Gastrocnemius medialis (tissue), 4 donors: ENCODE data around the gene LIN52.

Source experiments
- POLR2A ChIP-seq, 2 donors: fragments of 450-650 bp; IDR thresholded peaks; one replicate each; pipeline ENCODE4 v1.6.1; 2017; ENCODE audit warnings: antibody characterized with exemption in 2 of 2, mild to moderate bottlenecking in 2 of 2, moderate library complexity in 2 of 2
- TF ChIP-seq, protein P1 (sequence below), 5 experiments: fragments of 450-650 bp in 3 of 5; fragments of 200-600 bp in 2 of 5; sonication (generic) in 2 of 5; IDR thresholded peaks in 4 of 5; conservative IDR thresholded peaks in 1 of 5; 1 replicate in 4 of 5; 2 replicates in 1 of 5; pipeline ENCODE4 v1.5.1; 2016 to 2019; ENCODE audit warnings: antibody characterized with exemption in 5 of 5, mild to moderate bottlenecking in 3 of 5, moderate library complexity in 3 of 5

- TF ChIP-seq, protein P1, sequence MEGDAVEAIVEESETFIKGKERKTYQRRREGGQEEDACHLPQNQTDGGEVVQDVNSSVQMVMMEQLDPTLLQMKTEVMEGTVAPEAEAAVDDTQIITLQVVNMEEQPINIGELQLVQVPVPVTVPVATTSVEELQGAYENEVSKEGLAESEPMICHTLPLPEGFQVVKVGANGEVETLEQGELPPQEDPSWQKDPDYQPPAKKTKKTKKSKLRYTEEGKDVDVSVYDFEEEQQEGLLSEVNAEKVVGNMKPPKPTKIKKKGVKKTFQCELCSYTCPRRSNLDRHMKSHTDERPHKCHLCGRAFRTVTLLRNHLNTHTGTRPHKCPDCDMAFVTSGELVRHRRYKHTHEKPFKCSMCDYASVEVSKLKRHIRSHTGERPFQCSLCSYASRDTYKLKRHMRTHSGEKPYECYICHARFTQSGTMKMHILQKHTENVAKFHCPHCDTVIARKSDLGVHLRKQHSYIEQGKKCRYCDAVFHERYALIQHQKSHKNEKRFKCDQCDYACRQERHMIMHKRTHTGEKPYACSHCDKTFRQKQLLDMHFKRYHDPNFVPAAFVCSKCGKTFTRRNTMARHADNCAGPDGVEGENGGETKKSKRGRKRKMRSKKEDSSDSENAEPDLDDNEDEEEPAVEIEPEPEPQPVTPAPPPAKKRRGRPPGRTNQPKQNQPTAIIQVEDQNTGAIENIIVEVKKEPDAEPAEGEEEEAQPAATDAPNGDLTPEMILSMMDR (IDR thresholded peaks at IDR 0.05 in 4 of 5, conservative IDR thresholded peaks at IDR 0.05 in 1 of 5): no peak
- TF ChIP-seq POLR2A (IDR thresholded peaks at IDR 0.05): no peak
Observed at GRCh38 chr14:74203639-74204038, 118.9 kb downstream of the LIN52 start.
